CD4-positive, alpha-beta T cell (primary cell): ENCODE results near the gene TMEM33. TPM values are rescaled to one million over a fixed set of nuclear protein-coding genes. Genes with fewer than 3 reads are reported as not detected.

Experiments
- ATAC-seq: fragments of 200-7000 bp; cut with Tn5 transposase; one replicate; pipeline ENCODE4 v1.10.0; 2022; ENCODE audit warnings: mild to moderate bottlenecking; ENCODE audit not compliant: poor library complexity
- CTCF ChIA-PET: fragments of 350-600 bp; sonication (Branson Sonifier 250); formaldehyde crosslinking; loops from one replicate; lab custom pipeline; 2021; ENCODE audit warnings: antibody characterized with exemption, inconsistent platforms; lab: Charles Lee
- POLR2A ChIA-PET: fragments of 350-600 bp; sonication (Branson Sonifier 250); formaldehyde crosslinking; loops from one replicate; lab custom pipeline; 2021; ENCODE audit warnings: antibody characterized with exemption, inconsistent platforms; lab: Charles Lee
- DNase-seq, 14 experiments: peaks; one replicate each; pipeline ENCODE4 v3.0.0-alpha.2; 2013 to 2020; ENCODE audit warnings: mixed read lengths in 2 of 14
- H3K27ac ChIP-seq, 2 donors: one replicate each; pipeline versions ENCODE4 v1.5.1 to v1.7.0; 2013; ENCODE audit warnings: low read length in 2 of 2, low read depth in 1 of 2, mild to moderate bottlenecking in 1 of 2
- H3K27me3 ChIP-seq, 2 experiments: 1 replicate in 1 of 2; 2 replicates in 1 of 2; pipeline versions ENCODE4 v1.6.1 to v1.7.0; 2013; ENCODE audit warnings: low read length in 2 of 2, control low read depth in 1 of 2, mild to moderate bottlenecking in 1 of 2, moderate library complexity in 1 of 2; ENCODE audit not compliant: insufficient read depth in 2 of 2, control insufficient read depth in 1 of 2
- H3K36me3 ChIP-seq: one replicate; pipeline ENCODE4 v1.6.1; 2013; ENCODE audit warnings: low read length, control low read depth; ENCODE audit not compliant: insufficient read depth
- H3K4me1 ChIP-seq: one replicate; pipeline ENCODE4 v1.6.1; 2013; ENCODE audit warnings: low read length, control low read depth; ENCODE audit not compliant: insufficient read depth
- H3K4me3 ChIP-seq: one replicate; pipeline ENCODE4 v1.5.1; 2013; ENCODE audit warnings: mild to moderate bottlenecking, low read length, moderate library complexity
- H3K9me3 ChIP-seq, 2 experiments: 1 replicate in 1 of 2; 2 replicates in 1 of 2; pipeline versions ENCODE4 v1.6.1 to v1.7.0; 2013; ENCODE audit warnings: low read length in 2 of 2, mild to moderate bottlenecking in 2 of 2, control low read depth in 1 of 2, moderate library complexity in 1 of 2; ENCODE audit not compliant: control insufficient read depth in 1 of 2, insufficient read depth in 1 of 2
- H3K27ac Mint-ChIP-seq: one replicate; pipeline ENCODE4 v1.8.0; 2020; ENCODE audit warnings: mixed read lengths
- H3K27me3 Mint-ChIP-seq: one replicate; pipeline ENCODE4 v1.8.0; 2021; ENCODE audit warnings: mixed read lengths
- H3K36me3 Mint-ChIP-seq: one replicate; pipeline ENCODE4 v1.8.0; 2021; ENCODE audit warnings: low read depth, mixed read lengths
- H3K4me1 Mint-ChIP-seq: one replicate; pipeline ENCODE4 v1.8.0; 2021; ENCODE audit warnings: low read depth, mixed read lengths
- H3K4me3 Mint-ChIP-seq: one replicate; pipeline ENCODE4 v1.8.0; 2020; ENCODE audit warnings: mild to moderate bottlenecking, mixed read lengths
- H3K9me3 Mint-ChIP-seq: one replicate; pipeline ENCODE4 v1.8.0; 2020; ENCODE audit warnings: mixed read lengths
- intact Hi-C, 2 experiments: fragments of 100-400 bp; cut with DNase I in 1 of 2; cut with micrococcal nuclease in 1 of 2; formaldehyde crosslinking; loops; one replicate each; pipeline versions ENCODE4 v1.15.1 to v1.9.0; 2023 to 2025; cut with DNase I, micrococcal nuclease
- total RNA-seq, 174 experiments: library from RNA in 2 of 174; stranded (reverse) in 2 of 174; gene quantifications; one replicate each; pipeline ENCODE4 v1.2.3 and lab custom pipeline; 2021 to 2026
- TF ChIP-seq, protein P1 (sequence below): fragments of 200-600 bp; IDR thresholded peaks from one replicate; pipeline ENCODE4 v1.8.0; 2022; ENCODE audit warnings: antibody characterized with exemption, mild to moderate bottlenecking

TMEM33 gene
- total RNA-seq, 2 experiments from 2014 or later = 18.0 to 19.7 TPM

GRCh38 chr4:41957634-41958033, 22.4 kb downstream of the TMEM33 start:
- Mint-ChIP-seq H3K27ac (no peak overlapping the region), H3K36me3 (peaks cover 29% of the 10 kb centered on the region), H3K4me3 (no peak overlapping the region), H3K9me3 (no peaks in the 10 kb centered on the region), H3K27me3 (no peaks in the 10 kb centered on the region), H3K4me1 (no peaks in the 10 kb centered on the region)
- no peaks in the 10 kb centered on the region for H3K9me3 ChIP-seq
- DNase-seq (peak in 3 of 14 experiments; percentile 35 to 52 (median 47)), ATAC-seq (no peak)
- ChIA-PET POLR2A (no interaction called here), CTCF (interaction anchor here (0.7 to 1.2 kb wide), 4 partner anchors 9 to 129 kb away, joined by 3 to 4 read pairs (median 3); no protein-coding TSS in a partner anchor)
- H3K27ac ChIP-seq = no peak overlapping the region
- TF ChIP-seq, protein P1, sequence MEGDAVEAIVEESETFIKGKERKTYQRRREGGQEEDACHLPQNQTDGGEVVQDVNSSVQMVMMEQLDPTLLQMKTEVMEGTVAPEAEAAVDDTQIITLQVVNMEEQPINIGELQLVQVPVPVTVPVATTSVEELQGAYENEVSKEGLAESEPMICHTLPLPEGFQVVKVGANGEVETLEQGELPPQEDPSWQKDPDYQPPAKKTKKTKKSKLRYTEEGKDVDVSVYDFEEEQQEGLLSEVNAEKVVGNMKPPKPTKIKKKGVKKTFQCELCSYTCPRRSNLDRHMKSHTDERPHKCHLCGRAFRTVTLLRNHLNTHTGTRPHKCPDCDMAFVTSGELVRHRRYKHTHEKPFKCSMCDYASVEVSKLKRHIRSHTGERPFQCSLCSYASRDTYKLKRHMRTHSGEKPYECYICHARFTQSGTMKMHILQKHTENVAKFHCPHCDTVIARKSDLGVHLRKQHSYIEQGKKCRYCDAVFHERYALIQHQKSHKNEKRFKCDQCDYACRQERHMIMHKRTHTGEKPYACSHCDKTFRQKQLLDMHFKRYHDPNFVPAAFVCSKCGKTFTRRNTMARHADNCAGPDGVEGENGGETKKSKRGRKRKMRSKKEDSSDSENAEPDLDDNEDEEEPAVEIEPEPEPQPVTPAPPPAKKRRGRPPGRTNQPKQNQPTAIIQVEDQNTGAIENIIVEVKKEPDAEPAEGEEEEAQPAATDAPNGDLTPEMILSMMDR = peak; percentile 31
- no peak overlapping the region for H3K4me3 ChIP-seq
- H3K27me3 ChIP-seq = no peaks in the 10 kb centered on the region
- no peaks in the 10 kb centered on the region for H3K4me1 ChIP-seq
- H3K36me3 ChIP-seq = peaks cover 22% of the 10 kb centered on the region
- intact Hi-C loops = loop anchor here (5.0 to 10.0 kb wide), 2 partner anchors 557 to 560 kb away; no protein-coding TSS in a partner anchor

- ATAC-seq (no peak), DNase-seq (peak in 3 of 14 experiments; percentile 21 to 38 (median 35))
- Mint-ChIP-seq H3K36me3 (no peaks in the 10 kb centered on the region), H3K4me1 (no peaks in the 10 kb centered on the region), H3K4me3 (no peak overlapping the region), H3K27ac (no peak overlapping the region), H3K27me3 (no peaks in the 10 kb centered on the region), H3K9me3 (peaks cover 5% of the 10 kb centered on the region)
- Histone ChIP-seq H3K36me3 (no peaks in the 10 kb centered on the region), H3K4me3 (no peak overlapping the region), H3K27me3 (no peaks in the 10 kb centered on the region), H3K27ac (no peak overlapping the region), H3K4me1 (no peaks in the 10 kb centered on the region), H3K9me3 (no peaks in the 10 kb centered on the region)
- intact Hi-C loops = no loop called here
- ChIA-PET CTCF (no interaction called here), POLR2A (no interaction called here)
- TF ChIP-seq, protein P1 = peak; percentile 60
These were observed 27.9 kb downstream of the TMEM33 start for GRCh38 chr4:41963105-41963504.

GRCh38 chr4:41964401-41964800, 29.2 kb downstream of the TMEM33 start:
- CTCF ChIA-PET = no interaction called here
- H3K36me3 Mint-ChIP-seq = no peaks in the 10 kb centered on the region
- Histone ChIP-seq H3K9me3 (peaks cover 7 to 8% of the 10 kb centered on the region in 2 experiments), H3K27ac (no peak overlapping the region), H3K36me3 (no peaks in the 10 kb centered on the region), H3K27me3 (no peaks in the 10 kb centered on the region), H3K4me3 (no peak overlapping the region), H3K4me1 (no peaks in the 10 kb centered on the region)
- DNase-seq (no peak), ATAC-seq (no peak)
- H3K4me3 Mint-ChIP-seq = no peak overlapping the region
- H3K27me3 Mint-ChIP-seq = no peaks in the 10 kb centered on the region
- no peaks in the 10 kb centered on the region for H3K4me1 Mint-ChIP-seq
- TF ChIP-seq, protein P1 = no peak
- intact Hi-C loops = no loop called here
- no peak overlapping the region for H3K27ac Mint-ChIP-seq
- POLR2A ChIA-PET = no interaction called here
- peaks cover 9% of the 10 kb centered on the region for H3K9me3 Mint-ChIP-seq
